Chondrocyte (in vitro differentiated cells): ENCODE data around the gene GPATCH3. TPM values are rescaled to one million over a fixed set of nuclear protein-coding genes. Genes with fewer than 3 reads are reported as not detected.
A peak's percentile ranks its signal among the peaks of the same experiment; 100 is the strongest.

Experiments
- DNase-seq: peaks from one replicate; pipeline ENCODE4 v3.0.0; 2021; ENCODE audit warnings: mixed read lengths, low spot score
- H3K27ac Mint-ChIP-seq: one replicate; pipeline ENCODE4 v1.8.0; 2021; ENCODE audit warnings: mild to moderate bottlenecking, moderate library complexity, mixed read lengths; ENCODE audit not compliant: unreplicated experiment
- H3K27me3 Mint-ChIP-seq: 2 replicates; pipeline ENCODE4 v1.8.0; 2021; ENCODE audit warnings: low read depth, mixed read lengths
- H3K36me3 Mint-ChIP-seq: 2 replicates; pipeline ENCODE4 v1.8.0; 2021; ENCODE audit warnings: low read depth, mixed read lengths
- H3K4me1 Mint-ChIP-seq: 2 replicates; pipeline ENCODE4 v1.8.0; 2021; ENCODE audit warnings: low read depth, mild to moderate bottlenecking, mixed read lengths
- H3K4me3 Mint-ChIP-seq: one replicate; pipeline ENCODE4 v1.8.0; 2021; ENCODE audit warnings: mild to moderate bottlenecking, moderate library complexity, mixed read lengths; ENCODE audit not compliant: unreplicated experiment
- H3K9me3 Mint-ChIP-seq: 2 replicates; pipeline ENCODE4 v1.8.0; 2021; ENCODE audit warnings: low read depth, mixed read lengths
- total RNA-seq: library from RNA; stranded (reverse); gene quantifications from 3 replicates; pipeline ENCODE4 v1.2.1, GENCODE V29; 2021
- TF ChIP-seq, protein P1 (sequence below): fragments of 200-600 bp; sonication (generic); IDR thresholded peaks from 2 replicates; pipeline ENCODE4 v1.5.0; 2021; ENCODE audit warnings: antibody characterized with exemption, mild to moderate bottlenecking, moderate library complexity

Gene GPATCH3
- total RNA-seq, 1 donor from 2014 or later = 14.1 TPM

DNA sequence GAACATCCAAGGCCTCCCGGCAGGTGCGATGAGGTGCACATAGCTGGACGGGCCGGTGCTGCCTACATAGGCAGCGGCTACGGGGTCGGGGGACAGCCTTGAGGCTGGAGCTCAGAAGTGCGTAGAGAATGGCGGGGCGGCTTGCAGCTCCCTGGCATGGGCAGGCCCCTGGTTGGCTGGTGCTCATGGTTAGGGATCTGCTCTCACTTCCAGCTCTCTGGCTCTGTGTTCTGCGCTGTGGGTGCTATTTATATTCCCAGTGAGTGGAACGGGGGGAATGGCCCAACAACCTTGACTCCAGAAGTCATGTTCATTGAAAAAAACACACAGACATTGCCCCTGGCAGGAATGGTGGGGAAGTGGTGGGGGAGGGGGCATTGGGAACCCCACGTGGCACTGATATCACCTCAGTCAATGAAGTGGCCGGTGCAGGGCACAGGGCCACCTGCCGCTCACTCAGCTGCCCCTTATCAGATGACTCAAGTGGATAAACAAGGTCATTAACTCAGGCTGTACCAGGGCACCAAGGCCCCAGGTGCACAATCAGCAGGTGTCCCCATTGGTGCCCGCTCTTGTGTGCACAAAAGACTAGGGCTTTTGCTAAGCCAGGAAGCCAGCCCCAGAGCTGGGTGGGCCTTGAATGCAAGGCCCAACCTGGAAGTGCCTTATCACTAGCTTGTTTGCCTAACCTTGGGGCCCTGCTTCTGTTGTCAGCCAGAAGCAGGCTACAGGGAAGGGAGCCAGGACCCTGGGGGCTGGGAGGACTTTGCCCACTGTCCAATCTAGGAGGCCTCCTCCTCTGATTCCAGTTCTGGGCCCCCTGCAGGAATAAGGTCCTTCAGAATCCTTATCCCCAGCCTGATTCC is 13.7 kb upstream of the GPATCH3 start, which contains the start of gene NR0B2:
NR0B2 (minus strand) TSS at position 222 of the 866 bp plus-strand sequence; CDS start at position 187, 35 bp downstream.
- TF ChIP-seq, protein P1, sequence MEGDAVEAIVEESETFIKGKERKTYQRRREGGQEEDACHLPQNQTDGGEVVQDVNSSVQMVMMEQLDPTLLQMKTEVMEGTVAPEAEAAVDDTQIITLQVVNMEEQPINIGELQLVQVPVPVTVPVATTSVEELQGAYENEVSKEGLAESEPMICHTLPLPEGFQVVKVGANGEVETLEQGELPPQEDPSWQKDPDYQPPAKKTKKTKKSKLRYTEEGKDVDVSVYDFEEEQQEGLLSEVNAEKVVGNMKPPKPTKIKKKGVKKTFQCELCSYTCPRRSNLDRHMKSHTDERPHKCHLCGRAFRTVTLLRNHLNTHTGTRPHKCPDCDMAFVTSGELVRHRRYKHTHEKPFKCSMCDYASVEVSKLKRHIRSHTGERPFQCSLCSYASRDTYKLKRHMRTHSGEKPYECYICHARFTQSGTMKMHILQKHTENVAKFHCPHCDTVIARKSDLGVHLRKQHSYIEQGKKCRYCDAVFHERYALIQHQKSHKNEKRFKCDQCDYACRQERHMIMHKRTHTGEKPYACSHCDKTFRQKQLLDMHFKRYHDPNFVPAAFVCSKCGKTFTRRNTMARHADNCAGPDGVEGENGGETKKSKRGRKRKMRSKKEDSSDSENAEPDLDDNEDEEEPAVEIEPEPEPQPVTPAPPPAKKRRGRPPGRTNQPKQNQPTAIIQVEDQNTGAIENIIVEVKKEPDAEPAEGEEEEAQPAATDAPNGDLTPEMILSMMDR = no peak
- no peak within 1 kb of the TSS for H3K4me3 Mint-ChIP-seq
- H3K27ac Mint-ChIP-seq = no peak within 1 kb of the TSS
- no peaks in the 10 kb centered on the region for H3K4me1 Mint-ChIP-seq
- peaks cover 3% of the 10 kb centered on the region for H3K27me3 Mint-ChIP-seq
- no peak for DNase-seq
- H3K9me3 Mint-ChIP-seq = no peaks in the 10 kb centered on the region
- no peaks in the 10 kb centered on the region for H3K36me3 Mint-ChIP-seq

DNA sequence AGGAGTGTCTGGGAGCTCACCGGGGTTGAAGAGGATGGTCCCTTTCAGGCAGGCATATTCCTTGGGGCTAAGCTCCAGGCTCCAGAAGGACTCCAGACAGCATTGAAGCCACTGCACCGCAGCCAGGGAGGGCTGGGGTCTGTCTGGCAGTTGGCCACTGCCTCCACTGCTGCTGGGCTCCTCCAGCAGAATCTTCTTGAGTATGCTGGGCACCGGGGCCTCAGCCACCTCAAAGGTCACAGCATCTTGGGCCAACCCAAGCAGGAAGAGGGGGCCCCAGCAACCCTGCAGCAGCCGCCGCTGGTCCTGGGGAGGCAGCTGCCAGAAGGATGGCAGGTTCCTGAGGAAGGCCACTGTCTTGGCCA is 13.1 kb upstream of the GPATCH3 start:
- Mint-ChIP-seq H3K4me3 (no peak overlapping the region), H3K27ac (no peak overlapping the region), H3K27me3 (peaks cover 3% of the 10 kb centered on the region), H3K9me3 (no peaks in the 10 kb centered on the region), H3K4me1 (no peaks in the 10 kb centered on the region), H3K36me3 (no peaks in the 10 kb centered on the region)
- TF ChIP-seq, protein P1 = no peak
- no peak for DNase-seq

DNA sequence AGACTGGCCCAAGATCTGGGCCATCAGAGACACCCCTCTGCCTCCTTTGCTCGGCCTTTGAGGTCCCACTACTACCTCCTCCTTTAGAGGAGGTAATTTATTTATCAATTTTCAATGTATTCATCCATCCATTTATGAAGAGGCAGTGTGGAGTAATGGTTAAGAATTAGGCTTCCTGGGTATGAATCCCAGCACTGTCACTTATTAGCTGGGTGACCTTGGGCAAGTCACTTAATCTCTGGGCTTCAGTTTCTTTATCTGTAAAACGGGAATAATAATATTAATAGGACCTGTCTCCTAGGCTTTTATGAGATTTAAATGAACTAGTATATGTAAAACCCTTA is 11.9 kb upstream of the GPATCH3 start:
- Mint-ChIP-seq H3K4me3 (no peak overlapping the region), H3K9me3 (no peaks in the 10 kb centered on the region), H3K27ac (no peak overlapping the region), H3K4me1 (no peaks in the 10 kb centered on the region), H3K36me3 (no peaks in the 10 kb centered on the region), H3K27me3 (peaks cover 3% of the 10 kb centered on the region)
- TF ChIP-seq, protein P1 = no peak
- no peak for DNase-seq

DNA sequence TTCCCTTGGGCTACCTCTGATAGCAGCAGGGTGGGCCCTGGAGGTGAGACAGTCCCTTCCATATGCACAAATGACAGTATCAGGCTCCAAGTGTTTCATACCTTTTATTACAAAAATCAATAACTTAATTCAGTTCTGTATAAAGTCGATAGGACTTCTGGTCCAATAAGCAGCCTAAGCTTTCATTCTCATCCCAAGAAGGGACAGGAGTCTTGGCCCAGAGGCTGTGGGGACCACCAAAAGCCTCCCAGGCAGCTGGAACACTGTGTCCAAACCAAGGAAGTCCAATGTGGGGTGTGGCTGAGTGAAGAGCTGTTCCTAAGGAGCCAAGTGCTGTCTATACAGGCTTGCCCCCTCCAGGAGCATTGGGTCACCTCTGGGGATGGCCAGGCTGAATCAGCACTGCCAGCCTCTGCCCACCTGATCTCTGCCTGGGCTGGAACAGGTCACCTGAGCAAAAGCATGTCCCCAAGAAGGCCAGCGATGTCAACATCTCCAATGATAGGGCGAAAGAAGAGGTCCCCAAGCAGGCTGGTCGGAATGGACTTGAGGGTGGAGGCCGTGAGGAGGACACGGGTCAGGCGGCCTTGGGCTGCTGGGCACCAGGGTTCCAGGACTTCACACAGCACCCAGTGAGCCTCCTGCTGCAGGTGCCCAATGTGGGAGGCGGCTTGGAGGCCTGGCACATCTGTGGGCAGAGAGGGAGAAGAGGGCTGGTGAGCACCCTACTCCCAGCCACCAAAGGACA is 11.3 kb upstream of the GPATCH3 start:
- no peak overlapping the region for H3K4me3 Mint-ChIP-seq
- DNase-seq = no peak
- TF ChIP-seq, protein P1 = no peak
- no peak overlapping the region for H3K27ac Mint-ChIP-seq
- H3K9me3 Mint-ChIP-seq = no peaks in the 10 kb centered on the region
- no peaks in the 10 kb centered on the region for H3K36me3 Mint-ChIP-seq
- H3K4me1 Mint-ChIP-seq = no peaks in the 10 kb centered on the region
- H3K27me3 Mint-ChIP-seq = peaks cover 3% of the 10 kb centered on the region

DNA sequence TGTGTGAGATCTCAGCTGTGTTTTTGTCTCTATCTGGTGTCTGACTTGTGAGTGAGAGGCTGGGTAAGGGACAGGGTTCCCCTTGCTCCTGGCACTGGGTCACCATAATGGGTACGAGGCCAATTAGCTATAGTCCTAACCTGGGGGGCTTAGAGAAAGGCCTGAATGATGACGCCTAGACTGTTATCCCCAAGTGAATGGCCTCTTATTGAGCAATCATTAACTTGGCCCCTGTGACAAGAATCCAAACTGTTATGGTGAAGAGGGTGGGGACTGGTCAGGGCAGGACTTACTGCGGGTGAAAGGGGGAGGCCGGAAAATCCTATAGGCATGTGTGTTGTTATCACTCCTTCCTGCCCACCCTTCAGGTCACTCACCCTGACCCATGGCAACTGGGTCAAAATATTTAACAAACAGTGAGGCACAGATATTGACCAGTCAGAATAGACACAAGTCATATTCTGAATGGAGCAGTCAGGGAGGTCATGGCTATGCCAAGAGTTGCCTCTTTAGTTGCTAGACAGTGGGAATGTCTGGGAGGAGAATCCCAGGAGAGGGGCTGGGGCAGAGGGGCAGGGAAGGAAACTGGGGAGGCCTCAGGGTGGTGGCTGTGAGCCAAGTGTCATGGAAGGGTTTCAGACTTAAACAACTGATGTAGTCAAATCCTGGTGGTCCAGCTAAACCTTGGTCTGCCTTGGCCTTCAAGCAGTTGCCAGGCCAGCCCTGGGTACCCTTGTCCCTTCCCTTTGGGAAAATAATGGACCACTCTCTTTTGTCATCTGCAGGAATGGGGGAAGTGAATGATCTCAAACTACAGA is 10.3 kb upstream of the GPATCH3 start:
- Mint-ChIP-seq H3K27me3 (no peaks in the 10 kb centered on the region), H3K27ac (no peak overlapping the region), H3K4me3 (no peak overlapping the region), H3K36me3 (no peaks in the 10 kb centered on the region), H3K9me3 (no peaks in the 10 kb centered on the region), H3K4me1 (no peaks in the 10 kb centered on the region)
- TF ChIP-seq, protein P1 = no peak
- peak; percentile 4 for DNase-seq
